Tibial nerve (tissue), 4 donors: ENCODE results near the gene LMO7. TPM values are rescaled to one million over a fixed set of nuclear protein-coding genes. Genes with fewer than 3 reads are reported as not detected.

Experiments used
- DNase-seq, 2 donors: peaks; one replicate each; pipeline ENCODE4 v3.0.0-alpha.2; 2019; ENCODE audit warnings: low spot score in 2 of 2
- H3K27ac ChIP-seq, 4 donors: fragments of 200-600 bp; sonication (generic) in 3 of 4; one replicate each; pipeline ENCODE4 v1.5.1; 2017 to 2019; ENCODE audit warnings: mild to moderate bottlenecking in 1 of 4
- H3K27me3 ChIP-seq, 2 donors: fragments of 200-600 bp; sonication (generic) in 1 of 2; one replicate each; pipeline versions ENCODE4 v1.5.1 to v1.6.0; 2017 to 2019
- H3K36me3 ChIP-seq, 3 donors: fragments of 200-600 bp; sonication (generic); one replicate each; pipeline ENCODE4 v1.5.1; 2018 to 2019
- H3K4me1 ChIP-seq, 4 donors: fragments of 200-600 bp; sonication (generic) in 3 of 4; one replicate each; pipeline ENCODE4 v1.5.1; 2017 to 2019
- H3K4me3 ChIP-seq, 4 donors: fragments of 200-600 bp; sonication (generic) in 3 of 4; one replicate each; pipeline ENCODE4 v1.5.1; 2017 to 2019; ENCODE audit warnings: mild to moderate bottlenecking in 1 of 4, moderate library complexity in 1 of 4
- H3K9me3 ChIP-seq, 4 donors: fragments of 200-600 bp; sonication (generic) in 3 of 4; one replicate each; pipeline ENCODE4 v1.5.1; 2017 to 2019
- EP300 ChIP-seq, 2 donors: sonication (generic); formaldehyde crosslinking; IDR thresholded peaks; one replicate each; pipeline ENCODE4 v1.6.1; 2017; ENCODE audit warnings: antibody characterized with exemption in 2 of 2, mild to moderate bottlenecking in 1 of 2
- POLR2A ChIP-seq, 2 donors: fragments of 450-650 bp; IDR thresholded peaks; one replicate each; pipeline ENCODE4 v1.6.1; 2017; ENCODE audit warnings: antibody characterized with exemption in 2 of 2, mild to moderate bottlenecking in 2 of 2, moderate library complexity in 2 of 2
- WGBS, 2 donors: methylation state at CpG; one replicate each; pipeline ENCODE4 v1.1.5; 2018; 5-methylcytosine and 5-hydroxymethylcytosine counted together
- total RNA-seq, 4 donors: library from RNA; depleted of rRNA; stranded (reverse); fragments of >200 nt; gene quantifications; one replicate each; pipeline ENCODE4 v1.1.0, GENCODE V29; 2016
- TF ChIP-seq, protein P1 (sequence below), 5 experiments: fragments of 200-600 bp in 3 of 5; fragments of 450-650 bp in 2 of 5; sonication (generic) in 3 of 5; IDR thresholded peaks; one replicate each; pipeline ENCODE4 v1.5.1; 2016 to 2019; ENCODE audit warnings: antibody characterized with exemption in 5 of 5, mild to moderate bottlenecking in 3 of 5, moderate library complexity in 2 of 5

The LMO7 gene
- total RNA-seq, 4 donors from 2014 or later = 149 to 311 (median 236) TPM

DNA sequence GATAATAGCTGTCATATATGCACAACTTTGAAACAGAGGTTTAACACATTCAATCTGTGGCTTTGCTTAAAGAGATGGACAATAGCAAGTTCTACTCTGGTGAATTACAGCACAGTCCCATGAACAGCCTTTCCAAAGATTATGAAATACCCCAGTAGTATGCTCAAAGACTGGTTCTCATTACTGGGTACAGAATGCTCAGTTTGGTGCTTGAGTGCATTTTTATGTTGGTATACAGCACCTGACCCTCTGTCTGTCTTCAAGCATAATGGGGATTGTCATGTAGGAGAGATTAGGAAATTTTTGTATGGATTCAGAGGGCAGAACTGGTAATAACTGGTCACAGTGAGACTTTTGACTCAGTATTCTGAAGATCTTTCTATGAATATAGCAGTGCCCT is 7.6 kb downstream of the LMO7 start:
- no peaks in the 10 kb centered on the region for H3K9me3 ChIP-seq
- no peak overlapping the region for H3K27ac ChIP-seq
- H3K36me3 ChIP-seq = no peaks in the 10 kb centered on the region
- H3K27me3 ChIP-seq = no peaks in the 10 kb centered on the region
- no peaks in the 10 kb centered on the region for H3K4me1 ChIP-seq
- DNase-seq = no peak
- no peak overlapping the region for H3K4me3 ChIP-seq
- no peak for TF ChIP-seq POLR2A (IDR thresholded peaks at IDR 0.05)
- no peak for TF ChIP-seq EP300 (IDR thresholded peaks at IDR 0.05)
- TF ChIP-seq, protein P1, sequence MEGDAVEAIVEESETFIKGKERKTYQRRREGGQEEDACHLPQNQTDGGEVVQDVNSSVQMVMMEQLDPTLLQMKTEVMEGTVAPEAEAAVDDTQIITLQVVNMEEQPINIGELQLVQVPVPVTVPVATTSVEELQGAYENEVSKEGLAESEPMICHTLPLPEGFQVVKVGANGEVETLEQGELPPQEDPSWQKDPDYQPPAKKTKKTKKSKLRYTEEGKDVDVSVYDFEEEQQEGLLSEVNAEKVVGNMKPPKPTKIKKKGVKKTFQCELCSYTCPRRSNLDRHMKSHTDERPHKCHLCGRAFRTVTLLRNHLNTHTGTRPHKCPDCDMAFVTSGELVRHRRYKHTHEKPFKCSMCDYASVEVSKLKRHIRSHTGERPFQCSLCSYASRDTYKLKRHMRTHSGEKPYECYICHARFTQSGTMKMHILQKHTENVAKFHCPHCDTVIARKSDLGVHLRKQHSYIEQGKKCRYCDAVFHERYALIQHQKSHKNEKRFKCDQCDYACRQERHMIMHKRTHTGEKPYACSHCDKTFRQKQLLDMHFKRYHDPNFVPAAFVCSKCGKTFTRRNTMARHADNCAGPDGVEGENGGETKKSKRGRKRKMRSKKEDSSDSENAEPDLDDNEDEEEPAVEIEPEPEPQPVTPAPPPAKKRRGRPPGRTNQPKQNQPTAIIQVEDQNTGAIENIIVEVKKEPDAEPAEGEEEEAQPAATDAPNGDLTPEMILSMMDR (IDR thresholded peaks at IDR 0.05) = no peak

DNA sequence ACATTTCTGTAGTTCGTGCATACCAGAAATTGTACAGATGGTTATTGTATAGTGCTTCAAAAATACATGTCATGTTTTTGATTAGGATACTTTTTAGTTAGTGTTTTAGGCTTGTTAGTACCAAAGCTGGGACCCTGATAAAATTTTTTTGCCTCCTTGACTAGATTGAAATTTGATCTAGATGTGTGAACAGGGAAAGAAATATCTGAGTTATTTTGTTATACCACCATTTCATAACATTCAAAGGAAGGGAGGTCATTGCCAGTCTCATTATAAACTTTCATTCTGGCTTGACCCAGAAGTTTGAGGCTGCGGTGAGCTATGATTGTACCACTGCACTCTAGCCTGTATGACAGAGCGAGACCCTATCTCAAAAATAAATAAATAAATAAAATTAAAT is 9.0 kb downstream of the LMO7 start:
- TF ChIP-seq EP300 (IDR thresholded peaks at IDR 0.05) = no peak
- TF ChIP-seq, protein P1 (IDR thresholded peaks at IDR 0.05) = no peak
- TF ChIP-seq POLR2A (IDR thresholded peaks at IDR 0.05) = no peak

DNA sequence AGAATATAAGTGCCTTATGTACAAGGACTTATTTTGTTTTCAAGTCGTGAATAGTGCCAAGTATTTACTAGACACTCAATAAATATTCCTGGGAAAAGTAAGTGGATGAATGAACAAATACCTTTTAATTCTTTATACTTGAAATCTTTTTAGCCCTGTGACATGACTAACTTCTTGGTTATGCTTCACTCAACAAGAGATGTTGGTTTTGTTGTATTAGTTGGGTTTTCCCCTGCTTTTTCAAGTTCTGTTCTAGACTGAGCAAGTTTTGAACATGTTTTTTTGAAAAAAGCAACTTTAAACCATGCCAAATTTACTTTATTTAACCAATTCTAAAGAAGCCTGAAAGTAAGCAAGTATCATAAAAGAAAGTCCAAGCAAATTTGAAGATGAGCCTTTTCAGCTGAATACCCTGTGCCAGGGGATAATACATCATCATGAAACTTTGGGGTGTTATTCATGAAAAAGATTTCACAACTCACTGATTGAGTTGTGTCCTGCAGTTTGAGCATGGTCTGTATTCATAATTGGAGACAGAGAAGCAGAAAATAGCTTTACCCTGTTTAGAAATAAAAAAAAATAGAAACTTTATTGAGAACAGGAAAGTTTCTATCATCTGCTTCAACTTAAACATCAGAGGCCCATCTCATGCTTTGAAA is 11.1 kb downstream of the LMO7 start:
- no peaks in the 10 kb centered on the region for H3K9me3 ChIP-seq
- H3K4me3 ChIP-seq = no peak overlapping the region

More for the DNA sequence above, 9.0 kb downstream of the LMO7 start:
- H3K9me3 ChIP-seq = no peaks in the 10 kb centered on the region
- no peaks in the 10 kb centered on the region for H3K4me1 ChIP-seq
- no peaks in the 10 kb centered on the region for H3K27me3 ChIP-seq
- no peak overlapping the region for H3K27ac ChIP-seq
- H3K36me3 ChIP-seq = no peaks in the 10 kb centered on the region
- no peak for DNase-seq
- 84 to 86% methylated on average over 3 of the region's 3 CpGs for WGBS, 2 donors
- H3K4me3 ChIP-seq = no peak overlapping the region

DNA sequence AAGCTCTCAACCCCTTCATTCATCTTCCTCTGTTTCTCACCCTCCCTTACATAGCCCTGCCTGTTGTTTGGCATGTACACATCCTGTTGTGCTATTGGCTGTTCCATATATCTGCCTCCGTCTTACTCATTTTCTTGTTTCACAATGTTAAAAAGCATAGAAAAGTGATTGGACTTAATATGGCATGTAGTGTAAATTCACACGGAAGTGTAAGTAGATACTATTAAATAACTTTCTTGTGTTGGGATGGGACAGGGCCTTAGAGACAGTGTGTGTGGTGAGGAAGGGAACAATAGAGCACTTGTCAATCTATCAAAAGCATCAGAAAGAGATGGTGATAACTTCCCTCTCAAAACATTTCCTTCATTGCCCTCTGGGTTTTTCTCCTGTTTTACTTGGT is 12.3 kb downstream of the LMO7 start:
- Histone ChIP-seq H3K27me3 (no peaks in the 10 kb centered on the region), H3K9me3 (no peaks in the 10 kb centered on the region), H3K36me3 (no peaks in the 10 kb centered on the region), H3K4me1 (no peaks in the 10 kb centered on the region), H3K27ac (no peak overlapping the region), H3K4me3 (no peak overlapping the region)
- TF ChIP-seq EP300 (IDR thresholded peaks at IDR 0.05) = no peak
- TF ChIP-seq, protein P1 (IDR thresholded peaks at IDR 0.05) = no peak
- TF ChIP-seq POLR2A (IDR thresholded peaks at IDR 0.05) = no peak
- 72 to 81% methylated on average over 2 of the region's 2 CpGs for WGBS, 2 donors
- DNase-seq = no peak

More for the DNA sequence above, 11.1 kb downstream of the LMO7 start:
- Histone ChIP-seq H3K27ac (no peak overlapping the region), H3K27me3 (no peaks in the 10 kb centered on the region), H3K4me1 (no peaks in the 10 kb centered on the region), H3K36me3 (no peaks in the 10 kb centered on the region)
- TF ChIP-seq EP300 (IDR thresholded peaks at IDR 0.05) = no peak
- no peak for TF ChIP-seq POLR2A (IDR thresholded peaks at IDR 0.05)
- DNase-seq = no peak
- WGBS, 2 donors = 74 to 78% methylated on average over 1 of the region's 1 CpG

DNA sequence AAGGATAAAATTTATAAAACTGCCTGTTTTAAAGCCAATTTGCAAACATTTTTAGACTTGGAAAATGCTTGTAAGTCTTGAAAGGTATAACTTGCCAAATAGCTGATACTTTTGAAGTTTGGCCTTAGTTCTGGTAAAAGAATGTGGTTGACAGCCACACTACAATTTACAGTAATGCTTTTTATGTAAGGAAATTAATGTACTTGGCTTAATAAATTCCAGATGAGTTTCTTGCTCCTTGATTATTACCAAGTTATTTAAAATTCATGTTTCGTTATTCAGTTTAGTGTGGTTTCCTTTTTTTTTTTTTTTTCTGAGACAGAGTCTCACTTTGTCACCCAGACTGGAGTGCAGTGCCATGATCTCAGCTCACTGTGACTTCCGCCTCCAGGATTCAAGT is 14.9 kb downstream of the LMO7 start:
- H3K27me3 ChIP-seq = no peaks in the 10 kb centered on the region
- H3K36me3 ChIP-seq = no peaks in the 10 kb centered on the region
- WGBS, 2 donors = 70 to 74% methylated on average over 2 of the region's 2 CpGs
- H3K27ac ChIP-seq = no peak overlapping the region
- DNase-seq = no peak
- no peaks in the 10 kb centered on the region for H3K4me1 ChIP-seq
- no peak overlapping the region for H3K4me3 ChIP-seq
- no peak for TF ChIP-seq POLR2A (IDR thresholded peaks at IDR 0.05)
- no peak for TF ChIP-seq EP300 (IDR thresholded peaks at IDR 0.05)
- TF ChIP-seq, protein P1 (IDR thresholded peaks at IDR 0.05) = no peak
- H3K9me3 ChIP-seq = no peaks in the 10 kb centered on the region
